Neural cell (in vitro differentiated cells): ENCODE data around the gene TRMT11. TPM values are rescaled to one million over a fixed set of nuclear protein-coding genes. Genes with fewer than 3 reads are reported as not detected.

Source experiments
- H2AFZ ChIP-seq: fragments of 200-600, 300-800 bp; sonication (generic), shearing (Covaris generic); 2 replicates; pipeline ENCODE4 v1.6.0; 2014; ENCODE audit warnings: low read depth, mild to moderate bottlenecking, antibody characterized with exemption, low read length, moderate library complexity
- H3F3A ChIP-seq: fragments of 200-600 bp; shearing (Covaris generic); 2 replicates; pipeline ENCODE4 v1.6.1; 2016; ENCODE audit warnings: mild to moderate bottlenecking, moderate library complexity, mixed read lengths, antibody characterized with exemption, low read length; ENCODE audit not compliant: insufficient read depth, poor library complexity, severe bottlenecking
- H3K27ac ChIP-seq: fragments of 200-600, 300-800 bp; sonication (generic), shearing (Covaris generic); 2 replicates; pipeline ENCODE4 v1.5.1; 2014; ENCODE audit warnings: mild to moderate bottlenecking, low read length, moderate library complexity
- H3K27me3 ChIP-seq: fragments of 300-800, 200-600 bp; sonication (generic), shearing (Covaris generic); 2 replicates; pipeline ENCODE4 v1.6.0; 2014; ENCODE audit warnings: mild to moderate bottlenecking, low read depth, low read length, moderate library complexity; ENCODE audit not compliant: insufficient read depth
- H3K36me3 ChIP-seq: fragments of 300-800, 200-600 bp; sonication (generic), shearing (Covaris generic); 2 replicates; pipeline ENCODE4 v1.5.1; 2014; ENCODE audit warnings: mild to moderate bottlenecking, antibody characterized with exemption, low read length, moderate library complexity; ENCODE audit not compliant: insufficient read depth
- H3K4me2 ChIP-seq: fragments of 300-800, 200-600 bp; sonication (generic), shearing (Covaris generic); 2 replicates; pipeline ENCODE4 v1.6.0; 2014; ENCODE audit warnings: mild to moderate bottlenecking, low read length
- H3K4me3 ChIP-seq: fragments of 300-800, 200-600 bp; sonication (generic), shearing (Covaris generic); 2 replicates; pipeline ENCODE4 v1.5.1; 2014; ENCODE audit warnings: mild to moderate bottlenecking, low read length, moderate library complexity
- H3K79me2 ChIP-seq: fragments of 200-600 bp; shearing (Covaris generic); replicated peaks from 2 replicates; pipeline ENCODE4 v1.6.0; 2014; ENCODE audit warnings: mild to moderate bottlenecking, low read length, moderate library complexity; ENCODE audit not compliant: insufficient read depth
- H3K9ac ChIP-seq: fragments of 300-800, 200-600 bp; sonication (generic), shearing (Covaris generic); 2 replicates; pipeline ENCODE4 v1.6.1; 2016; ENCODE audit warnings: mild to moderate bottlenecking, low read length, mixed read lengths
- H3K9me2 ChIP-seq: fragments of 200-600 bp; shearing (Covaris generic); 2 replicates; pipeline ENCODE4 v1.6.1; 2016; ENCODE audit warnings: mild to moderate bottlenecking, low read length, mixed read lengths; ENCODE audit not compliant: insufficient read depth
- H3K9me3 ChIP-seq: fragments of 200-600, 300-800 bp; sonication (generic), shearing (Covaris generic); 2 replicates; pipeline ENCODE4 v1.6.1; 2016; ENCODE audit warnings: mild to moderate bottlenecking, mixed run types, low read length, moderate library complexity, mixed read lengths
- H4K20me1 ChIP-seq: fragments of 200-600 bp; shearing (Covaris generic); 2 replicates; pipeline ENCODE4 v1.6.1; 2016; ENCODE audit warnings: mild to moderate bottlenecking, mixed run types; ENCODE audit not compliant: insufficient read depth
- EP300 ChIP-seq: fragments of 450-650 bp; conservative IDR thresholded peaks from 2 replicates; pipeline ENCODE4 v1.6.1; 2014; ENCODE audit warnings: antibody characterized with exemption, mild to moderate bottlenecking, moderate library complexity; ENCODE audit not compliant: poor library complexity, severe bottlenecking
- EZH2 ChIP-seq: fragments of 200-600, 300-800 bp; shearing (Covaris generic), sonication (generic); IDR thresholded peaks from 2 replicates; pipeline ENCODE4 v1.6.1; 2014; ENCODE audit warnings: antibody characterized with exemption, low read length, borderline replicate concordance, mild to moderate bottlenecking; ENCODE audit not compliant: insufficient read depth, poor library complexity, severe bottlenecking
- MXI1 ChIP-seq: fragments of 450-650 bp; conservative IDR thresholded peaks from 2 replicates; pipeline ENCODE4 v1.6.1; 2014; ENCODE audit warnings: antibody characterized with exemption, mild to moderate bottlenecking; ENCODE audit not compliant: poor library complexity, severe bottlenecking
- POLR2AphosphoS5 ChIP-seq: IDR thresholded peaks from 2 replicates; pipeline ENCODE4 v1.6.1; 2012
- RAD21 ChIP-seq: fragments of 450-650 bp; conservative IDR thresholded peaks from 2 replicates; pipeline ENCODE4 v1.6.1; 2014; ENCODE audit warnings: antibody characterized with exemption, mild to moderate bottlenecking, moderate library complexity
- SMC3 ChIP-seq: fragments of 450-650 bp; conservative IDR thresholded peaks from 2 replicates; pipeline ENCODE4 v1.6.1; 2014; ENCODE audit warnings: antibody characterized with exemption, mild to moderate bottlenecking, moderate library complexity; ENCODE audit not compliant: poor library complexity
- TAF1 ChIP-seq: IDR thresholded peaks from 2 replicates; pipeline ENCODE4 v1.6.1; 2012; ENCODE audit warnings: low read depth
- polyA plus RNA-seq: library from polyadenylated mRNA; depleted of rRNA; stranded (reverse); fragments of >200 nt; gene quantifications from 2 replicates; pipeline ENCODE4 v1.2.3, GENCODE V29; 2014
- TF ChIP-seq, protein P1 (sequence below): IDR thresholded peaks from 2 replicates; pipeline ENCODE4 v1.6.1; 2012; ENCODE audit warnings: borderline replicate concordance
- TF ChIP-seq, protein P2 (sequence below): fragments of 450-650 bp; IDR thresholded peaks from 2 replicates; pipeline ENCODE4 v1.5.1; 2014; ENCODE audit warnings: antibody characterized with exemption, mild to moderate bottlenecking, moderate library complexity; ENCODE audit not compliant: poor library complexity, severe bottlenecking

Gene TRMT11
- polyA plus RNA-seq, 1 donor from 2014 or later = 37.6 TPM

DNA sequence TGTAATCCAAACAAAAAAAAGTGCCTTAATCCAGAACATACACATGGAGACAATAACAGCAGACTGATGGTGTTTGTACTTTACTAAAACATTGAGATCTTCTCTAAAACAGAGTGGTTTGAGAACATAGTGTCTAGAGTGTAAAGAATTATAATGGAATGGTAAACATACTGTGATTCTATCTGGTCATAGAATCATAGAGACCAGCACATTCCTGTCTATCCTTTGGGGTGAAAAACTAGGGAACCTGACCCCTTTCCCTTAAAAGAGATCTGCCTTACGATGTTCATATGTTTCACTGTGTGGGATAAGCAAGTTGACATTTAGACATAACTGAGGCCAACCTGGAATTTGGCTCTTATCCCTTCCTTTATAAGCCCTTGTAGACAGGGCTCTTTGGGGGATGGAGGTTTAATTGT is 55.7 kb downstream of the TRMT11 start:
- Histone ChIP-seq H4K20me1 (no peaks in the 10 kb centered on the region), H3K9me3 (no peaks in the 10 kb centered on the region), H3K36me3 (no peaks in the 10 kb centered on the region), H3K27me3 (no peaks in the 10 kb centered on the region), H3K9ac (no peak overlapping the region), H3K4me3 (no peak overlapping the region), H3K9me2 (no peaks in the 10 kb centered on the region), H3K79me2 (no peaks in the 10 kb centered on the region), H3F3A (no peaks in the 10 kb centered on the region), H3K27ac (no peak overlapping the region), H3K4me2 (no peak overlapping the region), H2AFZ (no peak overlapping the region)
- TF ChIP-seq TAF1 (no peak), POLR2AphosphoS5 (no peak), EP300 (no peak), SMC3 (no peak), EZH2 (no peak), MXI1 (no peak), RAD21 (no peak)
- TF ChIP-seq, protein P1, sequence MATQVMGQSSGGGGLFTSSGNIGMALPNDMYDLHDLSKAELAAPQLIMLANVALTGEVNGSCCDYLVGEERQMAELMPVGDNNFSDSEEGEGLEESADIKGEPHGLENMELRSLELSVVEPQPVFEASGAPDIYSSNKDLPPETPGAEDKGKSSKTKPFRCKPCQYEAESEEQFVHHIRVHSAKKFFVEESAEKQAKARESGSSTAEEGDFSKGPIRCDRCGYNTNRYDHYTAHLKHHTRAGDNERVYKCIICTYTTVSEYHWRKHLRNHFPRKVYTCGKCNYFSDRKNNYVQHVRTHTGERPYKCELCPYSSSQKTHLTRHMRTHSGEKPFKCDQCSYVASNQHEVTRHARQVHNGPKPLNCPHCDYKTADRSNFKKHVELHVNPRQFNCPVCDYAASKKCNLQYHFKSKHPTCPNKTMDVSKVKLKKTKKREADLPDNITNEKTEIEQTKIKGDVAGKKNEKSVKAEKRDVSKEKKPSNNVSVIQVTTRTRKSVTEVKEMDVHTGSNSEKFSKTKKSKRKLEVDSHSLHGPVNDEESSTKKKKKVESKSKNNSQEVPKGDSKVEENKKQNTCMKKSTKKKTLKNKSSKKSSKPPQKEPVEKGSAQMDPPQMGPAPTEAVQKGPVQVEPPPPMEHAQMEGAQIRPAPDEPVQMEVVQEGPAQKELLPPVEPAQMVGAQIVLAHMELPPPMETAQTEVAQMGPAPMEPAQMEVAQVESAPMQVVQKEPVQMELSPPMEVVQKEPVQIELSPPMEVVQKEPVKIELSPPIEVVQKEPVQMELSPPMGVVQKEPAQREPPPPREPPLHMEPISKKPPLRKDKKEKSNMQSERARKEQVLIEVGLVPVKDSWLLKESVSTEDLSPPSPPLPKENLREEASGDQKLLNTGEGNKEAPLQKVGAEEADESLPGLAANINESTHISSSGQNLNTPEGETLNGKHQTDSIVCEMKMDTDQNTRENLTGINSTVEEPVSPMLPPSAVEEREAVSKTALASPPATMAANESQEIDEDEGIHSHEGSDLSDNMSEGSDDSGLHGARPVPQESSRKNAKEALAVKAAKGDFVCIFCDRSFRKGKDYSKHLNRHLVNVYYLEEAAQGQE = no peak

DNA sequence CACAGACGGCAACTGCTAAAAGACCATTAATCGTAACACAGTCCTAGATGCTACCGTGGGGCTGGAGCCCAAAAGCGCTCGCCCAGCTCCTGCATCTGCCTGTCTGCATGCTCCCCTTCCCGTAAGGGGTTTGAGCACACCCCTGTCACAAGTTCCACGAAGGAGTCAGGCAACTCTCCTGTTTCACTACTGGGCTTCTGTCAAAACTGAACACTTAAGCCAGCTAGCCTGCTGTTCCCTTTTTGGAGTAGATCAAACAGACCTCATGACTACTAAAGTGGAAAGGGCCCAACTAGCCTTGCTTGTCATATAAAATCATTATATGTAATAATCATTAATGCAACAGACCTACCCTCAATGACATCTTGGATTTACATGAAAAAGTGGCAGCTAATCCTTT is 61.3 kb downstream of the TRMT11 start:
- no peaks in the 10 kb centered on the region for H3K79me2 ChIP-seq
- H3K27ac ChIP-seq = no peak overlapping the region
- no peak overlapping the region for H3K4me2 ChIP-seq
- no peak overlapping the region for H3K4me3 ChIP-seq
- H3K9me3 ChIP-seq = no peaks in the 10 kb centered on the region
- no peaks in the 10 kb centered on the region for H3F3A ChIP-seq
- no peak overlapping the region for H2AFZ ChIP-seq
- no peaks in the 10 kb centered on the region for H3K36me3 ChIP-seq
- no peaks in the 10 kb centered on the region for H3K27me3 ChIP-seq
- no peak overlapping the region for H3K9ac ChIP-seq
- H3K9me2 ChIP-seq = no peaks in the 10 kb centered on the region
- no peak for TF ChIP-seq POLR2AphosphoS5
- TF ChIP-seq TAF1 = no peak
- no peak for TF ChIP-seq SMC3
- H4K20me1 ChIP-seq = no peaks in the 10 kb centered on the region

DNA sequence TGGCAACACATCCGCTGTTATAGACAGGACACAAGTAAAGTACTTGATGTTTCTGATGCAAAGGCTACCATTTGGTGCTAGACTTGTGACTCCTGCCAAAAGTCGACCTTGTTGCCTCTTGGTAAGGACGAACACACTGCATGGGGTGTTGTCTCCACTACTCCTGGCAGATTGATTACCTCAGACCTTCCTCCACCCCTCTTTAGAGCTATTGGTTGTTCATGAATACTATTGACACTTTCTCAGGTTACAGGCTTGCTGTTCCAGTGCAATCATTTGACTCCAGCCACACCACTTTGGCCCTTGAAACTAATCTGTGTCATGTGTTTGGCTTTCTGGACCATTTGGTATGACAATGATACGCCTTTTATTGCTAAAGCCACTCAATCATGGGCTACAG is 62.3 kb downstream of the TRMT11 start:
- H3K9me3 ChIP-seq = no peaks in the 10 kb centered on the region
- no peak for TF ChIP-seq EZH2
- TF ChIP-seq, protein P2, sequence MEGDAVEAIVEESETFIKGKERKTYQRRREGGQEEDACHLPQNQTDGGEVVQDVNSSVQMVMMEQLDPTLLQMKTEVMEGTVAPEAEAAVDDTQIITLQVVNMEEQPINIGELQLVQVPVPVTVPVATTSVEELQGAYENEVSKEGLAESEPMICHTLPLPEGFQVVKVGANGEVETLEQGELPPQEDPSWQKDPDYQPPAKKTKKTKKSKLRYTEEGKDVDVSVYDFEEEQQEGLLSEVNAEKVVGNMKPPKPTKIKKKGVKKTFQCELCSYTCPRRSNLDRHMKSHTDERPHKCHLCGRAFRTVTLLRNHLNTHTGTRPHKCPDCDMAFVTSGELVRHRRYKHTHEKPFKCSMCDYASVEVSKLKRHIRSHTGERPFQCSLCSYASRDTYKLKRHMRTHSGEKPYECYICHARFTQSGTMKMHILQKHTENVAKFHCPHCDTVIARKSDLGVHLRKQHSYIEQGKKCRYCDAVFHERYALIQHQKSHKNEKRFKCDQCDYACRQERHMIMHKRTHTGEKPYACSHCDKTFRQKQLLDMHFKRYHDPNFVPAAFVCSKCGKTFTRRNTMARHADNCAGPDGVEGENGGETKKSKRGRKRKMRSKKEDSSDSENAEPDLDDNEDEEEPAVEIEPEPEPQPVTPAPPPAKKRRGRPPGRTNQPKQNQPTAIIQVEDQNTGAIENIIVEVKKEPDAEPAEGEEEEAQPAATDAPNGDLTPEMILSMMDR = no peak
- TF ChIP-seq TAF1 = no peak
- no peak for TF ChIP-seq MXI1
- TF ChIP-seq, protein P1 = no peak
- TF ChIP-seq POLR2AphosphoS5 = no peak
- TF ChIP-seq EP300 = no peak
- TF ChIP-seq RAD21 = no peak
- no peak for TF ChIP-seq SMC3
- no peaks in the 10 kb centered on the region for H3K27me3 ChIP-seq
- H3K27ac ChIP-seq = no peak overlapping the region
- H3K36me3 ChIP-seq = no peaks in the 10 kb centered on the region
- no peak overlapping the region for H3K4me2 ChIP-seq
- no peaks in the 10 kb centered on the region for H3K79me2 ChIP-seq
- no peak overlapping the region for H2AFZ ChIP-seq
- H3K9me2 ChIP-seq = no peaks in the 10 kb centered on the region
- H3K4me3 ChIP-seq = no peak overlapping the region
- H3F3A ChIP-seq = no peaks in the 10 kb centered on the region
- H3K9ac ChIP-seq = no peak overlapping the region
- H4K20me1 ChIP-seq = no peaks in the 10 kb centered on the region
